HepG2 (cell line): ENCODE results near the gene AKT2. TPM values are rescaled to one million over a fixed set of nuclear protein-coding genes. Genes with fewer than 3 reads are reported as not detected.

Experiments used
- PHF8 ChIP-seq: sonication (generic); formaldehyde crosslinking; IDR thresholded peaks from 2 replicates; pipeline ENCODE4 v1.5.0; 2020; ENCODE audit warnings: missing genetic modification reagents
- SOX6 ChIP-seq, 2 experiments: fragments of 450-650 bp in 1 of 2; sonication (generic) in 1 of 2; formaldehyde crosslinking in 1 of 2; IDR thresholded peaks; 2 replicates each; pipeline versions ENCODE4 v1.4.0 to v1.6.1; 2017 to 2020; ENCODE audit warnings: antibody characterized with exemption in 1 of 2, mild to moderate bottlenecking in 1 of 2, missing genetic modification reagents in 1 of 2
- STAT5B ChIP-seq: sonication (generic); formaldehyde crosslinking; IDR thresholded peaks from 2 replicates; pipeline ENCODE4 v1.4.0; 2020; ENCODE audit warnings: missing genetic modification reagents
- ZMYM2 ChIP-seq: sonication (generic); formaldehyde crosslinking; IDR thresholded peaks from 2 replicates; pipeline ENCODE4 v1.8.0; 2022; ENCODE audit warnings: mild to moderate bottlenecking, missing genetic modification reagents
- polyA plus RNA-seq, 8 experiments: library from polyadenylated mRNA; depleted of rRNA in 3 of 8; stranded (reverse) in 7 of 8; unstranded in 1 of 8; fragments of >200 nt; fragmentation: Illumina TruSeq in 4 of 8; extraction: Trizol in 4 of 8; gene quantifications; 2 replicates each; pipeline versions ENCODE4 v1.2.1 to v1.2.3, GENCODE V29; 2011 to 2016; ENCODE audit warnings: low read depth in 4 of 8, missing spikeins in 1 of 8, mixed read lengths in 1 of 8; ENCODE audit not compliant: insufficient read depth in 1 of 8
- total RNA-seq, 5 experiments: library from RNA; depleted of rRNA; stranded (reverse); fragments of >200 nt; fragmentation: Illumina TruSeq; extraction: Trizol; gene quantifications; 2 replicates each; pipeline ENCODE4 v1.2.3, GENCODE V29; 2016; ENCODE audit warnings: low read depth in 1 of 5
- TF ChIP-seq, protein P1 (sequence below): sonication (generic); formaldehyde crosslinking; IDR thresholded peaks from 2 replicates; pipeline ENCODE4 v1.4.0; 2020; ENCODE audit warnings: missing genetic modification reagents
- TF ChIP-seq, protein P2 (sequence below): sonication (generic); formaldehyde crosslinking; IDR thresholded peaks from 2 replicates; pipeline ENCODE4 v1.5.0; 2020; ENCODE audit warnings: mild to moderate bottlenecking, missing genetic modification reagents
- TF ChIP-seq, protein P3 (sequence below), 2 experiments: sonication (generic) in 1 of 2; formaldehyde crosslinking in 1 of 2; IDR thresholded peaks; 2 replicates each; pipeline versions ENCODE4 v1.4.0 to v1.6.1; 2018 to 2020; ENCODE audit warnings: missing genetic modification reagents in 2 of 2, borderline replicate concordance in 1 of 2, low read depth in 1 of 2, mild to moderate bottlenecking in 1 of 2, missing biosample characterization in 1 of 2
- TF ChIP-seq, protein P4 (sequence below): IDR thresholded peaks from 2 replicates; pipeline ENCODE4 v1.6.1; 2016; ENCODE audit warnings: low read depth, control low read depth
- TF ChIP-seq, protein P5 (sequence below), 2 experiments: sonication (generic) in 1 of 2; formaldehyde crosslinking in 1 of 2; IDR thresholded peaks; 2 replicates each; pipeline versions ENCODE4 v1.5.1 to v1.6.1; 2011 to 2020; ENCODE audit warnings: borderline replicate concordance in 1 of 2, low read depth in 1 of 2, low read length in 1 of 2, mild to moderate bottlenecking in 1 of 2, missing genetic modification reagents in 1 of 2, moderate library complexity in 1 of 2
- TF ChIP-seq, protein P6 (sequence below): sonication (generic); formaldehyde crosslinking; IDR thresholded peaks from 2 replicates; pipeline ENCODE4 v1.4.0; 2020; ENCODE audit warnings: missing genetic modification reagents

The AKT2 gene
- total and polyA plus RNA-seq, 2 of the 13 experiments (the other 11 are each of a cell fraction or from before 2014, with no cell fraction given) = 82.1 to 173 TPM

DNA sequence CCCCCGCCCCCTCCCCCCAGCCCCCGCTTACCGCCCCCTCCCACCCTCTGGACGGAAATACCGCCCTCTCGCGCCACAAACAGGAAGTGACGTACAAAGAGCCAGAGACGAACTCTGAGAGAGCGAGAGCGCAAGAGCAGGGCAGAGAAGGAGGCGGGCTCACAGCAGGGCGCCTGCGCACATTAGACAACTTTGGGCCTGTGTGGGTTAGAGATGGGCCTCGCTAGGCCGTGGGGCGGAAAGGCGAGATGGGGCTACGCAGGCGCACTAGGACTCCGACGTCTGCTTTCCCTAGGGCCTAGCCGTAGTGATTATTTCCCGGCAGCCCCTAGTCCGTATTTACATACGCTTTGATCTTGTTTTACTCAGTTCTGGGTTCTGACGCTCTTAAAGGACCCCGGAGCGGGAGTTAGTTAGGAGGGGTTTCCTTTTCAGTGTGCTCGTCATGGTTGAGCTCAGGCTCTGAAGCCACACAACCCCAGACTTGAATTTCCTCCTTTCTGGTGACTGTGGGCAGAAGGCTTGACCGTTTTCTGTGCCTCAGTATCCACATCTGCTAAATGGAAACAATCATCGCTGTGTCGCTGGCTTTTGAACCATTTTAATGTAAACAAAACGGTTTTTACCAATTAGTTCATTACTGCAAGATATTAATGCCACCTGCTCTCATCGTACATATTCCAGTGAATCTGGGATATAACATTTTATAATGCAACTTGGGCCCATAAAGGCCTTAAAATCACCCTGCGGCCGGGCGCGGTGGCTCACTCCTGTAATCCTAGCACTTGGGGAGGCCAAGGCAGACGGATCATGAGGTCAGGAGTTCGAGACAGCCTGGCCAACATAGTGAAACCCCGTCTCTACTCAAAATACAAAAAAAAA is 449 bp upstream of the AKT2 start (continued):
- TF ChIP-seq, protein P1, sequence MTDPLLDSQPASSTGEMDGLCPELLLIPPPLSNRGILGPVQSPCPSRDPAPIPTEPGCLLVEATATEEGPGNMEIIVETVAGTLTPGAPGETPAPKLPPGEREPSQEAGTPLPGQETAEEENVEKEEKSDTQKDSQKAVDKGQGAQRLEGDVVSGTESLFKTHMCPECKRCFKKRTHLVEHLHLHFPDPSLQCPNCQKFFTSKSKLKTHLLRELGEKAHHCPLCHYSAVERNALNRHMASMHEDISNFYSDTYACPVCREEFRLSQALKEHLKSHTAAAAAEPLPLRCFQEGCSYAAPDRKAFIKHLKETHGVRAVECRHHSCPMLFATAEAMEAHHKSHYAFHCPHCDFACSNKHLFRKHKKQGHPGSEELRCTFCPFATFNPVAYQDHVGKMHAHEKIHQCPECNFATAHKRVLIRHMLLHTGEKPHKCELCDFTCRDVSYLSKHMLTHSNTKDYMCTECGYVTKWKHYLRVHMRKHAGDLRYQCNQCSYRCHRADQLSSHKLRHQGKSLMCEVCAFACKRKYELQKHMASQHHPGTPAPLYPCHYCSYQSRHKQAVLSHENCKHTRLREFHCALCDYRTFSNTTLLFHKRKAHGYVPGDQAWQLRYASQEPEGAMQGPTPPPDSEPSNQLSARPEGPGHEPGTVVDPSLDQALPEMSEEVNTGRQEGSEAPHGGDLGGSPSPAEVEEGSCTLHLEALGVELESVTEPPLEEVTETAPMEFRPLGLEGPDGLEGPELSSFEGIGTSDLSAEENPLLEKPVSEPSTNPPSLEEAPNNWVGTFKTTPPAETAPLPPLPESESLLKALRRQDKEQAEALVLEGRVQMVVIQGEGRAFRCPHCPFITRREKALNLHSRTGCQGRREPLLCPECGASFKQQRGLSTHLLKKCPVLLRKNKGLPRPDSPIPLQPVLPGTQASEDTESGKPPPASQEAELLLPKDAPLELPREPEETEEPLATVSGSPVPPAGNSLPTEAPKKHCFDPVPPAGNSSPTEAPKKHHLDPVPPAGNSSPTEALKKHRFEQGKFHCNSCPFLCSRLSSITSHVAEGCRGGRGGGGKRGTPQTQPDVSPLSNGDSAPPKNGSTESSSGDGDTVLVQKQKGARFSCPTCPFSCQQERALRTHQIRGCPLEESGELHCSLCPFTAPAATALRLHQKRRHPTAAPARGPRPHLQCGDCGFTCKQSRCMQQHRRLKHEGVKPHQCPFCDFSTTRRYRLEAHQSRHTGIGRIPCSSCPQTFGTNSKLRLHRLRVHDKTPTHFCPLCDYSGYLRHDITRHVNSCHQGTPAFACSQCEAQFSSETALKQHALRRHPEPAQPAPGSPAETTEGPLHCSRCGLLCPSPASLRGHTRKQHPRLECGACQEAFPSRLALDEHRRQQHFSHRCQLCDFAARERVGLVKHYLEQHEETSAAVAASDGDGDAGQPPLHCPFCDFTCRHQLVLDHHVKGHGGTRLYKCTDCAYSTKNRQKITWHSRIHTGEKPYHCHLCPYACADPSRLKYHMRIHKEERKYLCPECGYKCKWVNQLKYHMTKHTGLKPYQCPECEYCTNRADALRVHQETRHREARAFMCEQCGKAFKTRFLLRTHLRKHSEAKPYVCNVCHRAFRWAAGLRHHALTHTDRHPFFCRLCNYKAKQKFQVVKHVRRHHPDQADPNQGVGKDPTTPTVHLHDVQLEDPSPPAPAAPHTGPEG (CRISPR knock-in tag) = no peak
- TF ChIP-seq, protein P2, sequence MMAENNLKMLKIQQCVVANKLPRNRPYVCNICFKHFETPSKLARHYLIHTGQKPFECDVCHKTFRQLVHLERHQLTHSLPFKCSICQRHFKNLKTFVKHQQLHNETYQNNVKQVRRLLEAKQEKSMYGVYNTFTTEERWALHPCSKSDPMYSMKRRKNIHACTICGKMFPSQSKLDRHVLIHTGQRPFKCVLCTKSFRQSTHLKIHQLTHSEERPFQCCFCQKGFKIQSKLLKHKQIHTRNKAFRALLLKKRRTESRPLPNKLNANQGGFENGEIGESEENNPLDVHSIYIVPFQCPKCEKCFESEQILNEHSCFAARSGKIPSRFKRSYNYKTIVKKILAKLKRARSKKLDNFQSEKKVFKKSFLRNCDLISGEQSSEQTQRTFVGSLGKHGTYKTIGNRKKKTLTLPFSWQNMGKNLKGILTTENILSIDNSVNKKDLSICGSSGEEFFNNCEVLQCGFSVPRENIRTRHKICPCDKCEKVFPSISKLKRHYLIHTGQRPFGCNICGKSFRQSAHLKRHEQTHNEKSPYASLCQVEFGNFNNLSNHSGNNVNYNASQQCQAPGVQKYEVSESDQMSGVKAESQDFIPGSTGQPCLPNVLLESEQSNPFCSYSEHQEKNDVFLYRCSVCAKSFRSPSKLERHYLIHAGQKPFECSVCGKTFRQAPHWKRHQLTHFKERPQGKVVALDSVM (CRISPR knock-in tag) = 0 out of 2 replicates have a peak, but pooled peaks have one; percentile 21
- TF ChIP-seq SOX6 (IDR thresholded peaks at IDR 0.05) = no peak
- TF ChIP-seq SOX6 (CRISPR knock-in tag; IDR thresholded peaks at IDR 0.05) = peak; percentile 25; the same call in 1 of the 2 replicates
- TF ChIP-seq, protein P3, sequence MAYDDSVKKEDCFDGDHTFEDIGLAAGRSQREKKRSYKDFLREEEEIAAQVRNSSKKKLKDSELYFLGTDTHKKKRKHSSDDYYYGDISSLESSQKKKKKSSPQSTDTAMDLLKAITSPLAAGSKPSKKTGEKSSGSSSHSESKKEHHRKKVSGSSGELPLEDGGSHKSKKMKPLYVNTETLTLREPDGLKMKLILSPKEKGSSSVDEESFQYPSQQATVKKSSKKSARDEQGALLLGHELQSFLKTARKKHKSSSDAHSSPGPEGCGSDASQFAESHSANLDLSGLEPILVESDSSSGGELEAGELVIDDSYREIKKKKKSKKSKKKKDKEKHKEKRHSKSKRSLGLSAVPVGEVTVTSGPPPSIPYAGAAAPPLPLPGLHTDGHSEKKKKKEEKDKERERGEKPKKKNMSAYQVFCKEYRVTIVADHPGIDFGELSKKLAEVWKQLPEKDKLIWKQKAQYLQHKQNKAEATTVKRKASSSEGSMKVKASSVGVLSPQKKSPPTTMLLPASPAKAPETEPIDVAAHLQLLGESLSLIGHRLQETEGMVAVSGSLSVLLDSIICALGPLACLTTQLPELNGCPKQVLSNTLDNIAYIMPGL (CRISPR knock-in tag; IDR thresholded peaks at IDR 0.05; ENCODE audit: borderline replicate concordance in 1 of 2, low read depth in 1 of 2) = peak in 1 of 2 experiments; percentile 23; a peak in 1 of 4 replicates
- TF ChIP-seq, protein P4, sequence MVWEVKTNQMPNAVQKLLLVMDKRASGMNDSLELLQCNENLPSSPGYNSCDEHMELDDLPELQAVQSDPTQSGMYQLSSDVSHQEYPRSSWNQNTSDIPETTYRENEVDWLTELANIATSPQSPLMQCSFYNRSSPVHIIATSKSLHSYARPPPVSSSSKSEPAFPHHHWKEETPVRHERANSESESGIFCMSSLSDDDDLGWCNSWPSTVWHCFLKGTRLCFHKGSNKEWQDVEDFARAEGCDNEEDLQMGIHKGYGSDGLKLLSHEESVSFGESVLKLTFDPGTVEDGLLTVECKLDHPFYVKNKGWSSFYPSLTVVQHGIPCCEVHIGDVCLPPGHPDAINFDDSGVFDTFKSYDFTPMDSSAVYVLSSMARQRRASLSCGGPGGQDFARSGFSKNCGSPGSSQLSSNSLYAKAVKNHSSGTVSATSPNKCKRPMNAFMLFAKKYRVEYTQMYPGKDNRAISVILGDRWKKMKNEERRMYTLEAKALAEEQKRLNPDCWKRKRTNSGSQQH (CRISPR knock-in tag) = no peak
- TF ChIP-seq, protein P5, sequence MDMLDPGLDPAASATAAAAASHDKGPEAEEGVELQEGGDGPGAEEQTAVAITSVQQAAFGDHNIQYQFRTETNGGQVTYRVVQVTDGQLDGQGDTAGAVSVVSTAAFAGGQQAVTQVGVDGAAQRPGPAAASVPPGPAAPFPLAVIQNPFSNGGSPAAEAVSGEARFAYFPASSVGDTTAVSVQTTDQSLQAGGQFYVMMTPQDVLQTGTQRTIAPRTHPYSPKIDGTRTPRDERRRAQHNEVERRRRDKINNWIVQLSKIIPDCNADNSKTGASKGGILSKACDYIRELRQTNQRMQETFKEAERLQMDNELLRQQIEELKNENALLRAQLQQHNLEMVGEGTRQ (IDR thresholded peaks at IDR 0.05; ENCODE audit: low read depth, low read length) = no peak
- TF ChIP-seq, protein P5 (CRISPR knock-in tag; IDR thresholded peaks at IDR 0.05; ENCODE audit: borderline replicate concordance) = no peak
- TF ChIP-seq ZMYM2 (CRISPR knock-in tag) = 0 out of 2 replicates have a peak, but pooled peaks have one; percentile 37
- peak; percentile 40 for TF ChIP-seq PHF8 (CRISPR knock-in tag)
- TF ChIP-seq, protein P6, sequence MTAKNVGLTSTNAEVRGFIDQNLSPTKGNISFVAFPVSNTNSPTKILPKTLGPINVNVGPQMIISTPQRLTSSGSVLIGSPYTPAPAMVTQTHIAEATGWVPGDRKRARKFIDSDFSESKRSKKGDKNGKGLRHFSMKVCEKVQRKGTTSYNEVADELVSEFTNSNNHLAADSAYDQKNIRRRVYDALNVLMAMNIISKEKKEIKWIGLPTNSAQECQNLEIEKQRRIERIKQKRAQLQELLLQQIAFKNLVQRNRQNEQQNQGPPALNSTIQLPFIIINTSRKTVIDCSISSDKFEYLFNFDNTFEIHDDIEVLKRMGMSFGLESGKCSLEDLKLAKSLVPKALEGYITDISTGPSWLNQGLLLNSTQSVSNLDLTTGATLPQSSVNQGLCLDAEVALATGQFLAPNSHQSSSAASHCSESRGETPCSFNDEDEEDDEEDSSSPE (CRISPR knock-in tag) = no peak
- no peak for TF ChIP-seq STAT5B (CRISPR knock-in tag)
